ENCODE results near the gene PAPOLG.
"Not testable (repeated sequence)": the region's sequence is repeated elsewhere in the genome, so short reads cannot be mapped to it uniquely, and the experiment has no call there.

PAPOLG gene

DNA sequence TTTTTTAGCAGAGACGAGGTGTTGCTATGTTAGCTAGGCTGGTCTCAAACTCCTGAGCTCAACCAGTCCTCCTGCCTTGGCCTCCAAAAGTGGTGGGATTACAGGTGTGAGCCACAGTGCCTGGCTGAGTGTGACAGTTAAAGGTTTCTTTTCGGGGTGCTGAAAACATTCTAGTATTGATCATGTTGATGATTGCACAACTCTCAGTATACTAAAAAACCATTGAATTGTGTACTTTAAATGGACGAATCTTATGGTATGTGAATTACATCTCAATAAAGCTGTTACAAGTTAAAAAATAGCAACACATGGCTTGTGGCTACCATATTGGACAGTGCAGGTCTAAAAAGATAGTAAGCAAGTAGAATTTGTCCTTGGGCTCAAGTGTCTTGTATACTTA, 22.3 kb downstream of the PAPOLG start:
- DNase-seq: no peak

- no peak for DNase-seq
These were observed 23.4 kb downstream of the PAPOLG start for GRCh38 chr2:60779426-60779825.

GRCh38 chr2:60780721-60781120, 24.7 kb downstream of the PAPOLG start:
- no peak for DNase-seq

- DNase-seq: no peak
These were observed 37.1 kb downstream of the PAPOLG start for GRCh38 chr2:60793169-60793568.

DNA sequence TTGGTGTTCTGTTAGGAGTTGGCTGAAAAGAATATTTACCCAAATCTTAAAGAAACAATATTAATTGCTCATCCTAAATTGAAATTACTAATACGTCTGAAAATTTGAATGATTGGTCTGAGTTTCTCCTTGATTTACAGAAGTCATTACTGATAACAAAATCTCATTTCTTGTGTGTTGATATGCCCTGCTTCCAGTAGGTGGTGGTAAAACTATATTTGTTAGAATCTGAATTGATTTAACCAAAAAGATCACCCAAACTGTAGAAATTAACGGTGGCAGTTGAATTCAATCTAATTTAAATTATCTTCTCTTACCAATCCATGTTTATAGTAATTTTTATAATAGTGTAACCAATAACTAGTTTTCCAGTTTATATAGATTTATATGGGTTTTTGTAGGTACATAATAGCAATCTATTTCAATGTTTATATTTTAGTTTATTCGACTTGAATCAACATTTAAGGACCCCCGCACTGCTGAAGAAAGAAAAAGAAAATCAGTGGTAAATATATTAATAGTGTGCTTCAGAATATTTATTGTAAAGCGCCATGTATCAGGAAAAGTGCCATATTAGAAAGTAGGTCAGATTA, 38.3 kb downstream of the PAPOLG start:
- DNase-seq: peak; percentile 58

GRCh38 chr2:60796573-60797509, 40.8 kb downstream of the PAPOLG start:
- peak; percentile 21 for DNase-seq

- DNase-seq: no peak
These were observed 48.4 kb downstream of the PAPOLG start for GRCh38 chr2:60804473-60804872.

- no peak for DNase-seq
These were observed 50.5 kb downstream of the PAPOLG start for GRCh38 chr2:60806595-60806987.

DNA sequence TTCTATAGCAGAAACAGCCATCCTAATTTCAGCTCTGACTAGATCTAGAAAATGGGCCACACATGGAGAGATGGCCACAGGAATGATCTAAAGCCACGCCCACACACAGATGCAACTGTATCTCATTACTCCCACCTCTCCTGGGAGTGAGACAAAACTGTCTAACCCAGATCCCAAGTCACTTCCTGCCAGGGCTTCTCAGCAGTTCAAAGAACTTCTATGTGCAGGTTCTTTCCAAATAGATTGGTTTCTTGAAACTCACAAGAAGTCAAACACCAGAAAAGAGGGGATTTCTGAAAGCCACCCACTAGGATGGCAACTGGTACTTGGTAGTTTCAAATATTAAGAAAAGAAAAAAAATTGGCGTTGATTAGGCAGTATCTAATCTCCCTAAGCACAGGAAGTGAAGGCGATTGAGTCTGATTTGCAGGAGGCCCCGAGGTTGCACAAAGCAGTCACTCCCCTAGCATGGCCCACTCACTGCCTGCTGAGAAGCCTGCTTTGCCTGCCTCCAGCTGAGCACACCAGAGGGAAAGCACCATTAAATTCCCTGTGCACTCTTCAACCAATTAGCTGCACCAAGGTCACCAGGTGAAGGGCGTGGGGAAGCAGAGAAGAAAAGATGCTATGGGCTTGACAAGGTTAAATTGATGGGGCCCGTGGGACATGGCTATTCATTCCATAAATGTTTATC, 51.1 kb downstream of the PAPOLG start:
- DNase-seq: peak; percentile 63

DNA sequence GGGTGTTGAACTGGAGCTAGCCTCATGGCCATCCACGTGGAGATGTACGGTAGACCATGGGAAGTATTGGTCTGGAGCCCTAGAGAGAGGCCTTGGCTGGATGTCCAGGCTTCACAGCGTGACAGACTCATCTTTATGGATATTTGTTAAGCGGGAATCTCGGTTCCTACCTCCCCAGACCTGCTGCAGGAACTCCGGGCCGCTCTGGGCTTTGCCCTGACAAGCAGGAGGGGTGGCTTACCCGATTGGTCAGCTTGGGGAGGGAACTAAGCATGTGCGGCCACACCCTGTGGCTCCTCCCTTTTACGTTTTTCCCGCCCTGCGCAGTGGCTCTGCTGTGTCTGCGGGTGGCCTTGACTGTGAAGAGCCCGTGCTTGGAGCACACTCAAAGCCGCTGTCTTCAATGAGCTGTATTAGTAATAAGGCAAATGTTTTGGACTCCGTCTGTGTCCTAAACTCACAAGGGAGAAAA, 52.3 kb downstream of the PAPOLG start:
- DNase-seq: no peak

DNA sequence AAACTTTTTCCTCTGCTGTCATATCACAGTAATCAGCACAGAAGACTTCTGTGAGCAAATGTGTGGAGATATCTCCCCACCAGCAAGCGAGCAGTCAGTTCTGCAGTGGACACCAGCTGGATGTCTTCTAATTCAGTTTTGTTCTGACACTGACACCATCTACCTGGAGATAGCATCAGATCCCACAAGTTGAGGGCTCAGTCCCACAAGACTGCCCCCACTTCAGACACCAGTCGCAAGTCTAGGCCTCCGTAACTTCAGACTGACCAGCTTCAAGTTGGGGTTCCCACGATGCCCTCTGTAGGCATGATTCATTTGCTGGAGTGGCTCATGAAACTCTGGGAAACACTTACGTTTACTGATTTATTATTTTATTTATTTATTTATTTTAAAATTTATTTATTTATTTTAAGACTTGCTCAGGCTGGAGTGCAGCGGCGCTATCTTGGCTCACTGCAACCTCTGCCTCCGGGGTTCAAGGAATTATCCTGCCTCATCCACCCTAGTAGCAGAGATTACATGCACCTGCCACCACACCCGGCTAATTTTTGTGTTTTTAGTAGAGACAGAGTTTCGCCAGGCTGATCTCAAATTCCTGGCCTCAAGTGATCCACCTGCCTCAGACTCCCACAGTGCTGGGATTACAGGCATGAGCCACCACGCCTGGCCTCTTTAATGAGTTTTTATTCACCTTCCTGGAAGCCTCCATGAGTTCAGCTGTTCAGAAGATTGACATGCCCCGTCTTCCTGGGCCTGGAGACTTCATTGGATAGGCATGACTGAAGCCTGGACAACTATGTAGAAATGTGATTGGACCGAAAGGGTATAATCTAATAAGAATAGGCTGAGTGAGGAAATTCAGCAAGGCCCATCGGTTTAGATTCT, 55.7 kb downstream of the PAPOLG start:
- no peak for DNase-seq

- not testable (repeated sequence) for DNase-seq
These were observed 61.1 kb downstream of the PAPOLG start for GRCh38 chr2:60817191-60817590.

GRCh38 chr2:60818272-60818671, 62.2 kb downstream of the PAPOLG start:
- DNase-seq: peak; percentile 16

DNA sequence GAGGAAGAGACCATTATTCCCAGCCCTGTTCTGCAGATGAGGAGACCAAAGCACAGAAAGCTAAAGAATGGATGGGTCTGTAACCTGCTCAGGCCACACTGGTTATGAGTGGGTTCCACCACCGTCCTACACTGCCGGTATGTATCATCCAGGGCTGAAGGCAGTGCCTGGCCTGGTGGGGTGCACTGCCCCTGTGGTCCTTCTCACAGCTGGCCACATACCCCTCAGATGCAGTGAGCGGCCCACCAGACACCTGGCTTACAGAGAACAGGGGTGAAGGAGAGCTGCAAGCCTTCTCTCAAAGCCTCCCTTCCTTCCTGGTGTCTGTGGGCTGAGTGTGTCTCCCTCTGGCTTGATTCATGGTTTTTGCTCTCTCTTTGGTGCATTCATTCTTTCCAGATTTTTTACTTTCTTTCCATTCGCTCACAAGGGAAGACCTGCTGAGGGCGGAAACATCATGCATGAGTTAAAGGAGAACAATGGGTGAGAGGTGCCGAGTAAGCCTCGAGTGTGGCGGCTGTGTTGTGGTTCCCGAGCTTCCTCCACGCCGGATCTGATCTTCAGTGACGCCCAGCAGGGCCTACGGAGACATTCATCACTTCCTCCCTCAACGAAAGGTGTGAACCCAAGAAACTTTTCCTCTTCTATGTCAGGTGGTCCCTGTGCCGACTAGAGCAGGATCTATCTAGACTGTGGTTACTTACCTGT, 63.2 kb downstream of the PAPOLG start:
- DNase-seq: no peak

DNA sequence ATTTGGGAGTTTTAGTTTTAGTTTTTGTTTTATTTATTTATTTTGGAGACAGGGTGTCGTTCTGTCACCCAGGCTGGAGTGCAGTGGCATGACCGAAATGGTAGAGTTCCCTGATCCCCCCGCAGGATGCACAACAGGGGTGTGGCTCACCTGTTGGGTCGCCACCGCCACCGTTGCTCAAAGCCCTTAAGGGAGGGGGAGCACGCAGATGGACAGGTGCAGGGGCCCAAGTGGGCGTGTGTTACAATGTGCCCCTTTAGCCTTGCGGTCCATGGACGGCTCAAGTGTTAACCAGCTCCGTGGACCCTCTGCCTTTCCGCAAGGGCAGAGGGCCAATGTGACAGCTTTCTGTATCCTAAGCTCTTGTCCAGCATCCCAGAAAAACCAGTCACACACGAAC, 63.9 kb downstream of the PAPOLG start:
- no peak for DNase-seq

- DNase-seq: no peak
These were observed 64.5 kb downstream of the PAPOLG start for GRCh38 chr2:60820416-60821132.

DNA sequence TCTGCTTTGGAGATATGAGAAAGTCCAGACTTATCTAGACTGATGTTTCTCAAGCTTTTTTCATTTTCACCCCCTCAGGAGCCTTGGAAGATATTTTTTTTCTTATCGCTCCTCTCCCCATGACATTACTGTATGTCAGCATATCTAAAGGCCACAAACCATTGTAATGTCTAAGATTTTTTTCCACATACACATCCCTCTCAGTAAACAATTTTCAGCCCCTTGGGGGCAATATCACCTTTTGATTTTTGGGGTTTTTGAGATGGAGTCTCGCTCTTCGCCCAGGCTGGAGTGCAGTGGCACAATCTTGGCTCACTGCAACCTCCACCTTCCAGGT, 65.0 kb downstream of the PAPOLG start:
- no peak for DNase-seq

- no peak for DNase-seq
These were observed 65.7 kb downstream of the PAPOLG start for GRCh38 chr2:60821587-60822302.

GRCh38 chr2:60822987-60823386, 66.9 kb downstream of the PAPOLG start:
- DNase-seq: no peak

- no peak for DNase-seq
These were observed 67.7 kb downstream of the PAPOLG start for GRCh38 chr2:60823694-60824305.

All from hematopoietic multipotent progenitor cell treated with erythropoietin and hydrocortisone succinate and interleukin-3 and kit ligand, for 8 days (in vitro differentiated cells).